HCEC 1CT (cell line): ENCODE measurements around the gene UBE2J2.
A peak's percentile ranks its signal among the peaks of the same experiment; 100 is the strongest.

Source experiments
- DNase-seq: peaks from one replicate; pipeline ENCODE4 v3.0.0-alpha.2; 2017

Gene UBE2J2

DNA sequence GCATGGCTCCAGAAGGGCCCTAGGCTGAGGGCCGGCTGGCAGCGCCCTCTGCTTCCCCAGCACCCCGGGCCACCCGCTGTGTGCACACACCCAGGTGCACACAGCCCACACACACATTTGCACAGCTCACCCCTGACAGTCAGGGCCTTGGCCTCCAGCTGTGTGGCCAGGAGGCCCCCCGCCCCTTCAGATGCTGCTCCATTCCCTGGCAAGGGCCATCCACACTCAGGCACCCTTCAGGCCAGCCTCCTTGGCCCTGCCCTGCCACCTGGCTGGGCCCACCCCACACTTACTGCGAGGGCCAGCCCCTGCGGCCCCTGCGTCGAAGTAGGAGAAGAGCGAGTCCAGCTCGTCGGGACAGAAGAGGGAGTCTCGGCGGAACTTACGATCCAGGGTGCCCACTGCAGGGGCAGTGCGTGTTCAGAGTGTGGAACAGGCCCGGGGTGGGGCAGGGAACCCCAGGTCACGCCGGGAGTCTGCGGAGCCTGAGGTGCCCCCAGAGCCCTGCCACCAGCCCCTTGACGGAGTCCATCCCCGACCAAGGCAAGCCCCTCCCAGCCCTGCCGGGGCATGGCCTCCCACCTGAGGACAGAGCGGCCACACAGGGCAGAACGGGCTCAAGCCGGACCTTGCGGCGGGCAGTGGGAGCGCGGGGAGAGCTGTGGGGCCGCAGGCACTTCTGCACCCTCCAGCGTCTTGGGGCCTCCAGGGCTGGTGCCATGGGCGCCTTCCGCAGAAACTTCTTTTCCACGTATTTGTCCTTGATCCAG lies 21.7 kb upstream of the UBE2J2 start:
- no peak for DNase-seq

GRCh38 chr1:1294250-1294890 lies 20.7 kb upstream of the UBE2J2 start:
- DNase-seq, result no peak

DNA sequence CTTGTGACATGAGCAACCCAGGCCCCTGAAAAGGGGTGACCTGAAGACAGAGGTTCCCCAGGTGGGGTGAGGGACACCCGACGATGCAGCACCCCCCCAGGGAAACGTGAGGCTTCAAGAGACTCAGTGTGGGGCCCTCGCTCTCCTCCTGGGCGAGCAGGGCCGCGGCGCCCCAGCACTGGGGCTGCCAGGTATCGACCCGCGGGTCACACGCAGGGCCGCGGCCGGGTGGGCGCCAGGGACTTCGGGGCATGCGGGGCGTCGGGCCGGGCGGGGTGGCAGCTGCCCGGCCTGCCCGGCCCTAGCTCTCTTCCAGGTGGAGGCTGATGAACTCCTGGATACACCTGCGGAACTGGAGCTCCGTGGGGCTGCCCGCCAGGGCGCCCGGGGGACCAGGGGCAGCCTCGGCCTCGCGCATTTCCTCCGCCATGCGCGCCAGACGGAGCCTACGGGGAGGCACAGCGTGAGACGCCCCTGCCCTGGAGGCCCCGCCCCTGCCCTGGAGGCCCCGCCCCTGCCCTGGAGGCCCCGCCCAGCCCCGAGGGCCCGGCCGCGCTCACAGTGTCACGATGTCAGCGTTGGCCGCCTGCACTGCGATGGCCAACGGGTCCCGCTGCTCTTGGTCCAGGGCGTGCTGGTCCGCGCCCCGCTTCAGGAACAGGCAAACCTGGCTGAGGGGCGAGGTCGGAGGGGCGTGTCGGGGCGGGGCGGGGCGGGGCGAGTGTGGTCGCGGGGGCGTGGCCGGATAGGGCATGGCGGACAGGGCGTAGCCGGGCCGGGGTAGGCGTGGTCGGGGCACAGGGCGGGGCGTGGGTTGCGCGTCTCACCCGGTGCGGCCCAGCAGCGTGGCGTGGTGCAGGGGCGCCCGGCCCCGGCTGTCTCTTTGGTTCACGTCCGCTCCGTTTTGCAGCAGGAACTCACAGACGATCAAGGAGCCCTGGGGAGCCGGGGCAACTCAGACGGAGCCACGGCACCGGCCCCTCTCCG lies 19.9 kb upstream of the UBE2J2 start:
- no peak for DNase-seq

- DNase-seq, result no peak
Measured at GRCh38 chr1:1292851-1293250, 19.2 kb upstream of the UBE2J2 start.

- no peak for DNase-seq
Measured at GRCh38 chr1:1292442-1292779, 18.8 kb upstream of the UBE2J2 start.

DNA sequence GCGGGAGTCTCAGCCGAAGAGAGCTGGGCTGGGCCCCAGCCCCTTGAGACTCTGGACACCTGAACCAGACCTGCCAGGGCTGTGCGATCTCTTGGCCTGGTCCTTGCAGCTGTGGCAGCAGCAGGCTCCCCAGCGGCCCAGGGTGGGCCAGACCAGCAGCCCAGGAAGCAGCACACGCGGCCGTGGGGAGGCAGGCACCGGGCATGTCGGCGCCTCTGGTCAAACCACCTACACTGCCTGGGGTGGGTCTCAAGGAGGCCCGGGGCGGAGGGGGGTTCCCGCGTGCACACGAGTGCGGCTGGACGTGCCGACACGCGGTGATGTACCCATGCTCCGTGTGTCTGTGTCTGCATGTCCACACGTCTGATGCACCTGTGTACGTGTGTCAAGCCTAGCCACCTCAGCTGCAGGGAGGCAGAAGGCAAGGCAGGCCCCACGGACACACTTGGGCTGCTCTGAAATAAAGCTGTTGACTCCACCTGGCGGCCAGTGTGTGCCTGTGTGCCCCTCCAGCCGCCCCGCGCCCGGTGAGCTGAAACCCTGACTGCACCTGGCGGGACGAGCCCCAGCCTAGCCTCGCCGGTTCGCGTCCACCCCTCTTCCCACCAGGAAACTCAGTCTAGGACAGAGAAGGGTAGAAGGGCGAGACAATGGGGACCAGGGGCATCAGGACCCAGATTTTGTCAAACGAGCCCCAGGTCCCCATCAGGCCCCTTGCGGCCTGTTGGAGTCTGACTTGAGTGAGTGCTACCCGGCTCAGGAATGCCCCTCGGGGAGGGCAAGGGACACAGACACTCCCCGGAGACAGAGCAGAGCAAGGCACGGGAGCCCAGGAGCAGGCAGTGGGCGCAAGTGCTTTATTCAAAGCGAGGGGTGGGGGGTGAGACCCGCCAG lies 18.1 kb upstream of the UBE2J2 start:
- DNase-seq, result no peak

- no peak for DNase-seq
Measured at GRCh38 chr1:1291023-1291528, 17.4 kb upstream of the UBE2J2 start.

DNA sequence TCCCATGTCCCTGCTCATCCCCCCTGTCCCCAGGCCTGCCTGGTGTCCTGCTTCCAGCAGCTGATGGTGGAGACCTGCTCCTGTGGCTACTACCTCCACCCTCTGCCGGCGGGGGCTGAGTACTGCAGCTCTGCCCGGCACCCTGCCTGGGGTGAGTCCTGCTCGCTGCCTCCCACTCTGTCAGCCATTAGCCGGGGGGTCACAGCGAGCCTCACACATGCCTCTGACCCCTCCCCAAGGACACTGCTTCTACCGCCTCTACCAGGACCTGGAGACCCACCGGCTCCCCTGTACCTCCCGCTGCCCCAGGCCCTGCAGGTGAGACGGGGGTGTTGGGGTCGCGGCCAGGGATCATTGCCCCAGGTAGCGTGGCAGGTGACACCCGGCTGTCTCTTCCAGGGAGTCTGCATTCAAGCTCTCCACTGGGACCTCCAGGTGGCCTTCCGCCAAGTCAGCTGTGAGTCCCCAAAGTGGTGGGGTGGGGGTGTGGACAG lies 16.6 kb upstream of the UBE2J2 start:
- no peak for DNase-seq

- no peak for DNase-seq
Measured at GRCh38 chr1:1287288-1288110, 13.8 kb upstream of the UBE2J2 start.

GRCh38 chr1:1286313-1287261 lies 12.9 kb upstream of the UBE2J2 start:
- no peak for DNase-seq

DNA sequence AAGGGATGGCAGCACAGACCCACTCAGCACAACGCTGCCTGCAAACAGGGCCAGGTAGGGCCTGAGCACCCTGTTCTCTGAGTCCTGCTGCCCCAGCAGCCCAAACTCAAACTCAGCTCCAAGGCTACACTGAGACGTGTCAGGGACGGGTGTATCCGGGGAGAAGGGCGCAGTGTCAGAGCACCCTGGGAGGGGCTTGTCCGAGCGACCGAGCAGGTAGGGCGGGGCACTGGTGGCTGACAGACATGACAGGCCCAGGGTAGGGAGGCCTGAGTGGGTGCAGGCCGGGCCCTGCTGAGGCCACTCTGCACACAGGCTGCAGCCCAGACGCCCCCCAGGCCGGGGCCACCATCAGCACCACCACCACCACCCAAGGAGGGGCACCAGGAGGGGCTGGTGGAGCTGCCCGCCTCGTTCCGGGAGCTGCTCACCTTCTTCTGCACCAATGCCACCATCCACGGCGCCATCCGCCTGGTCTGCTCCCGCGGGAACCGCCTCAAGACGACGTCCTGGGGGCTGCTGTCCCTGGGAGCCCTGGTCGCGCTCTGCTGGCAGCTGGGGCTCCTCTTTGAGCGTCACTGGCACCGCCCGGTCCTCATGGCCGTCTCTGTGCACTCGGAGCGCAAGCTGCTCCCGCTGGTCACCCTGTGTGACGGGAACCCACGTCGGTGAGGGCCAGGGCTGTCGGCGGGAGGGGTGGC lies 12.1 kb upstream of the UBE2J2 start:
- no peak for DNase-seq

DNA sequence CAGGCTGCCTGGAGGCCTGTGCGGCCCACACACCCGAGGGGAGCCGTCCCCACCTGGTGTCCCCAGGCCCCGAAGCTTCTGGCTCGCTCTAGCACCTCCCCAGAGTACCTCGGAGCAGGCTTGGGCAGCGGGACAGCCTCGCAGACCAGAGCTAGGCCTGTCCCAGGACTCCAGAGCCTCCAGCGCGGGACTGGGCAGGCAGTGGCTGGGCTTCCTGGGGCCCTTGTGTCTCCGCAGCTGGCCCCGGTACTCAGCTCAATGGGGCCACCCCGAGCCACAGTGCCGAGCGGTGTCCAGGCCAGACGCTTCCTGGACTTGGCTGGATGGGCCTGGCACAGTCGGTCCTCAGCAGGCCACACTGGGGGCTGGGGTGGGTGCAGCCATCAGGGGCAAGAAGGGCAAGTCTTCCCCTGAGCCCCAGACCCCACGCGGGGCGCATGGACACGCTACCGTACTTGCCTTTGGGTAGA lies 11.5 kb upstream of the UBE2J2 start:
- no peak for DNase-seq

- DNase-seq, result no peak
Measured at GRCh38 chr1:1284221-1285101, 10.8 kb upstream of the UBE2J2 start.

GRCh38 chr1:1283821-1284220 lies 10.2 kb upstream of the UBE2J2 start:
- no peak for DNase-seq

DNA sequence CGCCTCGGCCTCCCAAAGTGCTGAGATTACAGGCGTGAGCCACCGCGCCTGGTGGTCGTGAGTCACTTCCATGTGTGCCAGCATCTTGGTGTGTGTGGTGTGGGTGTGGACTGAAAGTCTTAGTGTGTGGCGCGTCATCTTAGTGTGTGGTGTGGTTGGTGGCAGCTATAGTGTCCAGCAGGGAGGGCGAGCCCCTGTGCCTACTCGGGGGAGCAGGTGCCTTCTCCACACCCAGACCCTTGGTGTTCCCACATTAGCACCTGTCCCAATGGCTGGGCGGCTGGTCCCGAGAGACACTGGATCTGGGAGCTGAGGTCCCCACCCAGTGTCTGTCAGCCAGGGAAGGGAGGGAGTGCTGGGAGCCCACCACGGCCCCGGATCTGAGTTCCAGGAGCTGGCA lies 9.3 kb upstream of the UBE2J2 start:
- DNase-seq, result peak; percentile 46

- peak; percentile 75 for DNase-seq
Measured at GRCh38 chr1:1281533-1282321, 8.1 kb upstream of the UBE2J2 start.

GRCh38 chr1:1280782-1281481 lies 7.3 kb upstream of the UBE2J2 start:
- DNase-seq, result no peak
